H1 (cell line): ENCODE measurements around the gene PDP2. TPM values are rescaled to one million over a fixed set of nuclear protein-coding genes. Genes with fewer than 3 reads are reported as not detected.

Source experiments
- CTCF ChIA-PET: fragments of 300-600 bp; sonication (Branson Sonifier 250); formaldehyde crosslinking; loops from one replicate; lab custom pipeline; 2021; ENCODE audit not compliant: partially characterized antibody; lab: Charles Lee
- POLR2A ChIA-PET: fragments of 300-600 bp; sonication (Branson Sonifier 250); formaldehyde crosslinking; loops from one replicate; lab custom pipeline; 2021; ENCODE audit warnings: inconsistent platforms; ENCODE audit not compliant: partially characterized antibody; lab: Charles Lee
- DNase-seq, 2 experiments: peaks; one replicate each; pipeline versions ENCODE4 v3.0.0 to v3.0.0-alpha.2; 2010 to 2022; ENCODE audit warnings: low spot score in 2 of 2, low read depth in 1 of 2, mixed read lengths in 1 of 2
- FAIRE-seq: peaks from 2 replicates; lab custom pipeline; 2011; peaks lifted over from hg19 to GRCh38; lab: Jason Lieb, UNC
- H2AFZ ChIP-seq: 2 replicates; pipeline ENCODE4 v1.8.1; 2012; ENCODE audit warnings: low read length, inconsistent platforms
- H2AK5ac ChIP-seq: 2 replicates; pipeline ENCODE4 v1.6.1; 2013; ENCODE audit warnings: low read depth, low read length
- H2BK120ac ChIP-seq: replicated peaks from 2 replicates; pipeline ENCODE3; 2013; ENCODE audit warnings: low read depth, low read length, inconsistent platforms
- H2BK12ac ChIP-seq: 2 replicates; pipeline ENCODE4 v1.6.1; 2013; ENCODE audit warnings: low read depth, low read length
- H2BK15ac ChIP-seq: 2 replicates; pipeline ENCODE4 v1.6.1; 2013; ENCODE audit warnings: low read length
- H2BK20ac ChIP-seq: 2 replicates; pipeline ENCODE4 v1.6.1; 2013; ENCODE audit warnings: low read length
- H2BK5ac ChIP-seq: 2 replicates; pipeline ENCODE4 v1.6.1; 2013; ENCODE audit warnings: low read depth, low read length
- H3K14ac ChIP-seq: 2 replicates; pipeline ENCODE4 v1.6.1; 2013; ENCODE audit warnings: inconsistent platforms; ENCODE audit not compliant: insufficient read length
- H3K18ac ChIP-seq: 2 replicates; pipeline ENCODE4 v1.6.1; 2013; ENCODE audit warnings: low read length; ENCODE audit errors: extremely low read depth
- H3K23ac ChIP-seq: 2 replicates; pipeline ENCODE4 v1.6.1; 2013; ENCODE audit warnings: inconsistent platforms; ENCODE audit not compliant: insufficient read length
- H3K23me2 ChIP-seq: 2 replicates; pipeline ENCODE4 v1.6.1; 2013; ENCODE audit warnings: low read depth, low read length
- H3K27ac ChIP-seq: 2 replicates; pipeline ENCODE4 v1.6.1; 2011; ENCODE audit warnings: low read depth, low read length, inconsistent platforms
- H3K27me3 ChIP-seq, 4 experiments: replicated peaks in 1 of 4; 1 replicate in 1 of 4; 2 replicates in 3 of 4; pipeline versions ENCODE4 v1.6.1 to v1.8.1; 2011 to 2013; ENCODE audit warnings: low read length in 3 of 4, mild to moderate bottlenecking in 3 of 4, inconsistent platforms in 2 of 4, mixed read lengths in 2 of 4, moderate library complexity in 1 of 4; ENCODE audit not compliant: control insufficient read depth in 3 of 4, insufficient read depth in 3 of 4; ENCODE audit errors: extremely low read depth in 1 of 4
- H3K36me3 ChIP-seq, 4 experiments: 2 replicates each; pipeline versions ENCODE4 v1.6.1 to v1.8.1; 2011 to 2013; ENCODE audit warnings: mild to moderate bottlenecking in 4 of 4, low read length in 3 of 4, moderate library complexity in 2 of 4, control low read depth in 1 of 4, inconsistent platforms in 1 of 4; ENCODE audit not compliant: insufficient read depth in 4 of 4, control insufficient read depth in 2 of 4
- H3K4ac ChIP-seq: replicated peaks from 2 replicates; pipeline ENCODE3; 2013; ENCODE audit warnings: low read length, low read depth, mixed read lengths, inconsistent platforms; ENCODE audit not compliant: insufficient read length
- H3K4me1 ChIP-seq, 4 experiments: replicated peaks in 1 of 4; 1 replicate in 1 of 4; 2 replicates in 3 of 4; pipeline versions ENCODE4 v1.6.1 to v1.8.1; 2011 to 2013; ENCODE audit warnings: low read length in 3 of 4, inconsistent platforms in 2 of 4, mixed read lengths in 1 of 4; ENCODE audit not compliant: insufficient read depth in 4 of 4, control insufficient read depth in 3 of 4
- H3K4me2 ChIP-seq, 2 experiments: 2 replicates each; pipeline versions ENCODE4 v1.6.1 to v1.8.1; 2011 to 2013; ENCODE audit warnings: low read depth in 2 of 2, low read length in 2 of 2, control low read depth in 1 of 2, inconsistent platforms in 1 of 2, mild to moderate bottlenecking in 1 of 2; ENCODE audit not compliant: insufficient read depth in 1 of 2
- H3K4me3 ChIP-seq, 4 experiments: fragments of 200-600, 300-600 bp in 1 of 4; sonication (generic), shearing (Covaris generic), sonication (Bioruptor Twin) in 1 of 4; 2 replicates each; pipeline versions ENCODE4 v1.5.1 to v1.8.1; 2011 to 2016; ENCODE audit warnings: low read length in 4 of 4, low read depth in 3 of 4, control low read depth in 2 of 4, inconsistent platforms in 2 of 4, mild to moderate bottlenecking in 2 of 4, mixed read lengths in 1 of 4, moderate library complexity in 1 of 4; ENCODE audit not compliant: insufficient read depth in 2 of 4; ENCODE audit errors: extremely low read depth in 1 of 4
- H3K56ac ChIP-seq: replicated peaks from 2 replicates; pipeline ENCODE3; 2013; ENCODE audit warnings: low read depth, mild to moderate bottlenecking, mixed read lengths, low read length, inconsistent platforms; ENCODE audit not compliant: insufficient read length
- H3K79me1 ChIP-seq: 2 replicates; pipeline ENCODE4 v1.6.1; 2013; ENCODE audit warnings: low read depth, low read length, control low read depth
- H3K79me2 ChIP-seq, 2 experiments: 2 replicates each; pipeline versions ENCODE4 v1.6.1 to v1.8.1; 2012 to 2013; ENCODE audit warnings: low read length in 2 of 2, mild to moderate bottlenecking in 2 of 2, inconsistent platforms in 1 of 2; ENCODE audit not compliant: insufficient read depth in 2 of 2, control insufficient read depth in 1 of 2
- H3K9ac ChIP-seq, 4 experiments: replicated peaks in 1 of 4; 1 replicate in 1 of 4; 2 replicates in 3 of 4; pipeline versions ENCODE4 v1.6.1 to v1.8.1; 2011 to 2013; ENCODE audit warnings: low read depth in 3 of 4, low read length in 3 of 4, control low read depth in 2 of 4, mild to moderate bottlenecking in 2 of 4, moderate library complexity in 2 of 4, inconsistent platforms in 1 of 4; ENCODE audit errors: extremely low read depth in 1 of 4
- H3K9me3 ChIP-seq, 2 experiments: 2 replicates each; pipeline versions ENCODE4 v1.6.1 to v1.8.1; 2012 to 2013; ENCODE audit warnings: mild to moderate bottlenecking in 2 of 2, moderate library complexity in 2 of 2, control low read depth in 1 of 2, inconsistent platforms in 1 of 2, low read depth in 1 of 2, low read length in 1 of 2, mixed read lengths in 1 of 2; ENCODE audit not compliant: insufficient read depth in 2 of 2
- H4K20me1 ChIP-seq, 2 experiments: replicated peaks in 1 of 2; 2 replicates each; pipeline versions ENCODE3 to v1.8.1; 2011 to 2013; ENCODE audit warnings: inconsistent platforms in 2 of 2, low read length in 2 of 2, mild to moderate bottlenecking in 1 of 2; ENCODE audit not compliant: insufficient read depth in 2 of 2, control insufficient read depth in 1 of 2
- H4K5ac ChIP-seq: 2 replicates; pipeline ENCODE4 v1.6.1; 2013; ENCODE audit warnings: low read length, low read depth, mixed read lengths, inconsistent platforms; ENCODE audit not compliant: insufficient read length
- H4K8ac ChIP-seq: 2 replicates; pipeline ENCODE4 v1.8.0; 2013; ENCODE audit warnings: mild to moderate bottlenecking, moderate library complexity, low read length, inconsistent platforms; ENCODE audit not compliant: insufficient read depth; ENCODE audit errors: extremely low read depth
- H4K91ac ChIP-seq: replicated peaks from 2 replicates; pipeline ENCODE3; 2013; ENCODE audit warnings: low read length, mixed read lengths, inconsistent platforms; ENCODE audit not compliant: insufficient read length
- CBX8 ChIP-seq: fragments of 300-800, 300-1000 bp; sonication (generic); IDR thresholded peaks from 2 replicates; pipeline ENCODE4 v1.7.1; 2016; ENCODE audit warnings: low read depth, low read length, borderline replicate concordance
- CHD1 ChIP-seq: IDR thresholded peaks from 2 replicates; pipeline ENCODE4 v1.6.1; 2012; ENCODE audit warnings: low read depth, low read length, improper control_type of control experiment
- HDAC6 ChIP-seq: IDR thresholded peaks from one replicate; pipeline ENCODE4 v1.7.1; 2012; ENCODE audit warnings: low read depth, mild to moderate bottlenecking, inconsistent platforms, low read length, moderate library complexity
- SP4 ChIP-seq: IDR thresholded peaks from 2 replicates; pipeline ENCODE4 v1.6.1; 2012; ENCODE audit warnings: low read length, inconsistent platforms
- ZNF274 ChIP-seq: IDR thresholded peaks from 2 replicates; pipeline ENCODE4 v1.7.0; 2012; ENCODE audit warnings: low read length, borderline replicate concordance; ENCODE audit errors: extremely low read depth
- WGBS, 2 experiments: shearing (Covaris generic) in 1 of 2; methylation state at CpG; one replicate each; pipeline versions ENCODE4 v1.1.6 to v1.1.7; 2013 to 2015; ENCODE audit warnings: low lambda C conversion rate in 2 of 2, mixed read lengths in 2 of 2, inconsistent platforms in 1 of 2, low coverage in 1 of 2, missing lambda C conversion rate in 1 of 2; ENCODE audit not compliant: insufficient replicate concordance in 2 of 2, insufficient coverage in 1 of 2, insufficient read length in 1 of 2; ENCODE audit errors: extremely low coverage in 1 of 2, missing lambda C conversion rate in 1 of 2; 5-methylcytosine and 5-hydroxymethylcytosine counted together
- polyA plus RNA-seq, 7 experiments: library from polyadenylated mRNA; depleted of rRNA in 3 of 7; stranded (reverse) in 5 of 7; unstranded in 2 of 7; fragments of >200 nt in 5 of 7; fragments of 200-250 nt in 2 of 7; gene quantifications; 1 replicate in 5 of 7; 2 replicates in 1 of 7; 4 replicates in 1 of 7; pipeline versions ENCODE4 v1.2.1 to v1.2.3, GENCODE V29; 2011 to 2013; ENCODE audit warnings: missing spikeins in 2 of 7, mixed read lengths in 2 of 7
- total RNA-seq: library from RNA; stranded (reverse); fragmentation: NEBNext Ultra II Directional; extraction: Animal tissue kit (Norgen Biotek cat#: 25700); gene quantifications from 2 replicates; pipeline ENCODE4 v1.2.1, GENCODE V29; 2021
- TF ChIP-seq, protein P1 (sequence below): IDR thresholded peaks from 2 replicates; pipeline ENCODE4 v1.6.1; 2011; ENCODE audit warnings: low read length, improper control_type of control experiment

The PDP2 gene
- total and polyA plus RNA-seq, 2 of the 8 experiments (the other 6 are each of a cell fraction or from before 2014, with no cell fraction given) = 11.7 to 36.5 TPM

DNA sequence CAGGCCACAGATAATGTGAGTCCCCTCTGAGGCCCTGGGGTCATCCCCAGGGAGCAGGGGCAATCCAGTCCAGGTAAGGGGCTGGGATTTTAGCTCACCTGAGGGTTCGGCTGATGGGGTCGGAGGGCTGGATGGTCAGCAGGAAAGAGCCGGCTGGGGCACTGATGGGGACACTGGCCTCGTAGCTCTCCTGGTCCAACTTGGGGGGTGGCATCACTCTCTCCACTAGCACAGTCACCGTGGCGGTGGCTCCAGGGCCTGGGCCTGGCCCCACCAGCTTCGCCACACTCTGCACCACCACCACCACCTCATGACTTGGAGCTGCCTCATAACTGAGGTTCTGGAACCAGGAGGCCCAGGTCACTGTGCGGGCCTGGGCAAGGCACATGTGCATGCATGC, 31.5 kb downstream of the PDP2 start:
- Histone ChIP-seq H3K9ac (no peak overlapping the region), H4K5ac (no peak overlapping the region), H2AFZ (no peak overlapping the region), H3K4me3 (no peak overlapping the region), H3K79me1 (no peaks in the 10 kb centered on the region), H3K27ac (no peak overlapping the region), H3K79me2 (no peaks in the 10 kb centered on the region), H3K36me3 (no peaks in the 10 kb centered on the region), H3K23me2 (peaks cover 3% of the 10 kb centered on the region; the same call in 1 of the 2 replicates), H2BK12ac (no peak overlapping the region), H2BK120ac (no peak overlapping the region), H2BK20ac (no peak overlapping the region), H3K4me1 (peaks cover 0 to 3% (median 0%) of the 10 kb centered on the region in 4 experiments; a peak in 1 of 7 replicates), H4K20me1 (peaks cover 0 to 4% of the 10 kb centered on the region in 2 experiments), H3K23ac (no peak overlapping the region), H4K8ac (no peak overlapping the region), H2BK15ac (no peak overlapping the region), H3K18ac (no peak overlapping the region), H4K91ac (no peak overlapping the region), H3K4ac (no peak overlapping the region), H3K56ac (no peak overlapping the region), H2AK5ac (no peak overlapping the region), H3K27me3 (no peaks in the 10 kb centered on the region; a peak in 3 of 7 replicates), H3K9me3 (no peaks in the 10 kb centered on the region), H2BK5ac (no peak overlapping the region), H3K4me2 (no peak overlapping the region), H3K14ac (no peak overlapping the region)
- DNase-seq (no peak), FAIRE-seq (no peak)
- ChIA-PET POLR2A (interaction anchor here (1.7 kb wide), 1 partner anchor 13 kb away, joined by 5 read pairs; no protein-coding TSS in a partner anchor), CTCF (interaction anchor here (1.0 to 42.0 kb wide), 5 partner anchors 4 to 189 kb away, joined by 4 to 1009 read pairs (median 13); partner anchors contain the start of genes CDH16, PDP2 and RRAD)
- TF ChIP-seq CBX8 (no peak), CHD1 (no peak), SP4 (no peak), ZNF274 (no peak), HDAC6 (no peak)
- TF ChIP-seq, protein P1, sequence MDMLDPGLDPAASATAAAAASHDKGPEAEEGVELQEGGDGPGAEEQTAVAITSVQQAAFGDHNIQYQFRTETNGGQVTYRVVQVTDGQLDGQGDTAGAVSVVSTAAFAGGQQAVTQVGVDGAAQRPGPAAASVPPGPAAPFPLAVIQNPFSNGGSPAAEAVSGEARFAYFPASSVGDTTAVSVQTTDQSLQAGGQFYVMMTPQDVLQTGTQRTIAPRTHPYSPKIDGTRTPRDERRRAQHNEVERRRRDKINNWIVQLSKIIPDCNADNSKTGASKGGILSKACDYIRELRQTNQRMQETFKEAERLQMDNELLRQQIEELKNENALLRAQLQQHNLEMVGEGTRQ = no peak
- WGBS, 2 experiments = 81% methylated on average over 8 of the region's 8 CpGs; no CpG with 5 or more reads in 1 of the 2 experiments
